Panc1 (cell line): ENCODE data around the gene PLD2. TPM values are rescaled to one million over a fixed set of nuclear protein-coding genes. Genes with fewer than 3 reads are reported as not detected.

Source experiments
- ATAC-seq: fragments of 200-7000 bp; cut with Tn5 transposase; 2 replicates; pipeline ENCODE4 v1.9.1; 2020; ENCODE audit warnings: mild to moderate bottlenecking, moderate library complexity
- BruUV-seq: library from RNA; stranded (reverse); fragments of 400-500 nt; replicated peaks from 2 replicates; lab custom pipeline; 2021; lab: Mats Ljungman, UMichigan
- CTCF ChIA-PET: fragments of 300-600 bp; sonication (Branson Sonifier 250); formaldehyde crosslinking; loops from one replicate; lab custom pipeline; 2022; ENCODE audit warnings: antibody characterized with exemption; lab: Charles Lee
- POLR2A ChIA-PET: fragments of 300-600 bp; sonication (Branson Sonifier 250); formaldehyde crosslinking; loops from one replicate; lab custom pipeline; 2022; ENCODE audit warnings: antibody characterized with exemption; lab: Charles Lee
- DNase-seq: peaks from one replicate; pipeline ENCODE4 v3.0.0-alpha.2; 2010; ENCODE audit warnings: low read depth, low spot score
- H3K27ac ChIP-seq: 2 replicates; pipeline ENCODE4 v1.5.1; 2011; ENCODE audit warnings: mild to moderate bottlenecking, low read length, inconsistent platforms
- H3K27me3 ChIP-seq: fragments of 200-500 bp; sonication (Bioruptor generic); 2 replicates; pipeline ENCODE4 v1.6.0; 2014; ENCODE audit warnings: low read length, inconsistent platforms; ENCODE audit not compliant: control insufficient read depth, insufficient read depth
- H3K36me3 ChIP-seq: fragments of 200-500 bp; sonication (Bioruptor generic); 2 replicates; pipeline ENCODE4 v1.5.1; 2014; ENCODE audit warnings: inconsistent platforms, mild to moderate bottlenecking, low read length, moderate library complexity; ENCODE audit not compliant: control insufficient read depth, insufficient read depth
- H3K4me1 ChIP-seq: 2 replicates; pipeline ENCODE4 v1.5.1; 2011; ENCODE audit warnings: inconsistent platforms, mild to moderate bottlenecking, low read length, moderate library complexity; ENCODE audit not compliant: control insufficient read depth, insufficient read depth
- H3K4me3 ChIP-seq, 2 experiments: 2 replicates each; pipeline ENCODE4 v1.5.1; 2011 to 2012; ENCODE audit warnings: low read depth in 2 of 2, low read length in 2 of 2, mild to moderate bottlenecking in 2 of 2, inconsistent platforms in 1 of 2, moderate library complexity in 1 of 2
- H3K9me3 ChIP-seq: fragments of 200-500 bp; sonication (Bioruptor generic); 2 replicates; pipeline ENCODE4 v1.5.1; 2014; ENCODE audit warnings: low read depth, mild to moderate bottlenecking, inconsistent platforms, low read length, moderate library complexity; ENCODE audit not compliant: control insufficient read depth, insufficient read depth
- POLR2AphosphoS5 ChIP-seq: IDR thresholded peaks from 2 replicates; pipeline ENCODE4 v1.6.1; 2012; ENCODE audit warnings: mild to moderate bottlenecking, low read depth, low read length, moderate library complexity
- SIN3A ChIP-seq: IDR thresholded peaks from 2 replicates; pipeline ENCODE4 v1.6.1; 2012; ENCODE audit warnings: low read depth, mild to moderate bottlenecking, low read length, moderate library complexity, borderline replicate concordance; ENCODE audit not compliant: insufficient read depth
- TCF7L2 ChIP-seq: IDR thresholded peaks from 2 replicates; pipeline ENCODE4 v1.6.1; 2011; ENCODE audit warnings: mild to moderate bottlenecking, low read depth, low read length, inconsistent platforms
- in situ Hi-C: cut with HindIII; loops from 2 replicates; pipeline ENCODE4 v1.10.0; 2016; ENCODE audit warnings: low sequenced_read_pairs, low pct_unique_long_range_greater_than_20kb
- intact Hi-C: fragments of 100-400 bp; cut with micrococcal nuclease; formaldehyde crosslinking; loops from one replicate; pipeline ENCODE4 v1.10.0; 2022; ENCODE audit not compliant: unreplicated experiment
- total RNA-seq: library from RNA; stranded (reverse); gene quantifications from one replicate; pipeline ENCODE4 v1.2.1, GENCODE V29; 2021; ENCODE audit not compliant: unreplicated experiment
- TF ChIP-seq, protein P1 (sequence below): fragments of 450-650 bp; IDR thresholded peaks from 2 replicates; pipeline ENCODE4 v1.5.1; 2017; ENCODE audit warnings: mild to moderate bottlenecking
- TF ChIP-seq, protein P2 (sequence below), 2 experiments: IDR thresholded peaks; 2 replicates each; pipeline ENCODE4 v1.6.1; 2011 to 2012; ENCODE audit warnings: low read depth in 2 of 2, control low read depth in 1 of 2, low read length in 1 of 2, mild to moderate bottlenecking in 1 of 2, moderate library complexity in 1 of 2; ENCODE audit not compliant: insufficient read depth in 1 of 2

The PLD2 gene
- total RNA-seq, 1 experiment from 2014 or later = 40.2 TPM

DNA sequence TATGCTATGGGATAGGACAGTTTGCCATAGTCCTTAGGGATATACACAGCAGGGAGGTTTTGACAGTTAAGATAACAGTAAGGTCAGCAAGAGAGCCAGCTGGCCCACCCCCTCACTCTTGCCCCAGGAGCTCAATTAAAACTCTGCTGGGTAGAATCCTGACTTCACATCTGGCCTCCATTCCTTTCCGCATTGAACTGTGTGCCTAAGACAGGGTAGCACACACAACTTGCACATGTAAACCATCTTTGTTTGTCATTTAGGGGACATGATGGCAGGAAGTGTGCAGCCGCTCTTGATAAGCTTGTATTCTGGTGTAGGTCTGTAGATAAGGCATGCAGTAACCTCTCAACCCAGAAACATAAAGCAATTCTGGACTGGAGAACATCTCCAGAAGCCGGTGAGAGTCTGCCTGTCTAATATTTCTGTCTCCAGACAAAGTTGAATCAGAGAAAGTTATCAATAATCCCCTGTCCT, 31.4 kb downstream of the PLD2 start:
- intact Hi-C loops = no loop called here
- peaks cover 15% of the 10 kb centered on the region for H3K4me1 ChIP-seq
- DNase-seq (no peak), ATAC-seq (no peak)
- no peaks in the 10 kb centered on the region for H3K9me3 ChIP-seq
- H3K36me3 ChIP-seq = no peaks in the 10 kb centered on the region
- POLR2A ChIA-PET = no interaction called here
- in situ Hi-C loops = no loop called here
- no peak overlapping the region for H3K4me3 ChIP-seq
- CTCF ChIA-PET = interaction anchor here (0.6 kb wide), 1 partner anchor 1237 kb away, joined by 6 read pairs; no protein-coding TSS in a partner anchor
- no peaks in the 10 kb centered on the region for H3K27me3 ChIP-seq
- TF ChIP-seq POLR2AphosphoS5 (no peak), TCF7L2 (no peak)
- TF ChIP-seq, protein P1, sequence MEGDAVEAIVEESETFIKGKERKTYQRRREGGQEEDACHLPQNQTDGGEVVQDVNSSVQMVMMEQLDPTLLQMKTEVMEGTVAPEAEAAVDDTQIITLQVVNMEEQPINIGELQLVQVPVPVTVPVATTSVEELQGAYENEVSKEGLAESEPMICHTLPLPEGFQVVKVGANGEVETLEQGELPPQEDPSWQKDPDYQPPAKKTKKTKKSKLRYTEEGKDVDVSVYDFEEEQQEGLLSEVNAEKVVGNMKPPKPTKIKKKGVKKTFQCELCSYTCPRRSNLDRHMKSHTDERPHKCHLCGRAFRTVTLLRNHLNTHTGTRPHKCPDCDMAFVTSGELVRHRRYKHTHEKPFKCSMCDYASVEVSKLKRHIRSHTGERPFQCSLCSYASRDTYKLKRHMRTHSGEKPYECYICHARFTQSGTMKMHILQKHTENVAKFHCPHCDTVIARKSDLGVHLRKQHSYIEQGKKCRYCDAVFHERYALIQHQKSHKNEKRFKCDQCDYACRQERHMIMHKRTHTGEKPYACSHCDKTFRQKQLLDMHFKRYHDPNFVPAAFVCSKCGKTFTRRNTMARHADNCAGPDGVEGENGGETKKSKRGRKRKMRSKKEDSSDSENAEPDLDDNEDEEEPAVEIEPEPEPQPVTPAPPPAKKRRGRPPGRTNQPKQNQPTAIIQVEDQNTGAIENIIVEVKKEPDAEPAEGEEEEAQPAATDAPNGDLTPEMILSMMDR = no peak
- TF ChIP-seq, protein P2, sequence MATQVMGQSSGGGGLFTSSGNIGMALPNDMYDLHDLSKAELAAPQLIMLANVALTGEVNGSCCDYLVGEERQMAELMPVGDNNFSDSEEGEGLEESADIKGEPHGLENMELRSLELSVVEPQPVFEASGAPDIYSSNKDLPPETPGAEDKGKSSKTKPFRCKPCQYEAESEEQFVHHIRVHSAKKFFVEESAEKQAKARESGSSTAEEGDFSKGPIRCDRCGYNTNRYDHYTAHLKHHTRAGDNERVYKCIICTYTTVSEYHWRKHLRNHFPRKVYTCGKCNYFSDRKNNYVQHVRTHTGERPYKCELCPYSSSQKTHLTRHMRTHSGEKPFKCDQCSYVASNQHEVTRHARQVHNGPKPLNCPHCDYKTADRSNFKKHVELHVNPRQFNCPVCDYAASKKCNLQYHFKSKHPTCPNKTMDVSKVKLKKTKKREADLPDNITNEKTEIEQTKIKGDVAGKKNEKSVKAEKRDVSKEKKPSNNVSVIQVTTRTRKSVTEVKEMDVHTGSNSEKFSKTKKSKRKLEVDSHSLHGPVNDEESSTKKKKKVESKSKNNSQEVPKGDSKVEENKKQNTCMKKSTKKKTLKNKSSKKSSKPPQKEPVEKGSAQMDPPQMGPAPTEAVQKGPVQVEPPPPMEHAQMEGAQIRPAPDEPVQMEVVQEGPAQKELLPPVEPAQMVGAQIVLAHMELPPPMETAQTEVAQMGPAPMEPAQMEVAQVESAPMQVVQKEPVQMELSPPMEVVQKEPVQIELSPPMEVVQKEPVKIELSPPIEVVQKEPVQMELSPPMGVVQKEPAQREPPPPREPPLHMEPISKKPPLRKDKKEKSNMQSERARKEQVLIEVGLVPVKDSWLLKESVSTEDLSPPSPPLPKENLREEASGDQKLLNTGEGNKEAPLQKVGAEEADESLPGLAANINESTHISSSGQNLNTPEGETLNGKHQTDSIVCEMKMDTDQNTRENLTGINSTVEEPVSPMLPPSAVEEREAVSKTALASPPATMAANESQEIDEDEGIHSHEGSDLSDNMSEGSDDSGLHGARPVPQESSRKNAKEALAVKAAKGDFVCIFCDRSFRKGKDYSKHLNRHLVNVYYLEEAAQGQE (IDR thresholded peaks at IDR 0.05; ENCODE audit: insufficient read depth in 1 of 2, low read depth in 2 of 2, low read length in 1 of 2) = no peak
- H3K27ac ChIP-seq = no peak overlapping the region
- no TSS peak for BruUV-seq

DNA sequence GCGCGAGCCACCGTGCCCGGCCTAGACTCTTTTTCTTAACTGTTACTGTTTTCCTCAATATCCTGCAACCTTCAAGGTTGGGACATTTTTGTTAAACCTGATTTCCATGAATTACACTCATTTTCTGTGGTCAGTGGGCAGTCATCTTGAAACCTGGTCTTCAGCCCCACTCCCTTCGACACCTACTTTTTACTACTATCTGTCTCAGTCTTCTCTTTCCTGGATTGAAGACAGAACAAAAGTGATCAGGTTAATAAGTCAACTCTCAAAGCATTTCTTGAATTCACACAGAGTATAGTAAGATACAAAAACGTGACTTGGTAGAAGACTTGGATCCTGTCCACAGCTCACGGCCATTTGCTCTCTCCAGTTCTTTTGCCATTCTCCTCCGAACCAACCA, 32.3 kb downstream of the PLD2 start:
- peaks cover 15% of the 10 kb centered on the region for H3K4me1 ChIP-seq
- H3K4me3 ChIP-seq = no peak overlapping the region
- no TSS peak for BruUV-seq
- DNase-seq (no peak), ATAC-seq (no peak)
- intact Hi-C loops = no loop called here
- CTCF ChIA-PET = no interaction called here
- H3K36me3 ChIP-seq = no peaks in the 10 kb centered on the region
- POLR2A ChIA-PET = no interaction called here
- in situ Hi-C loops = no loop called here
- H3K9me3 ChIP-seq = no peaks in the 10 kb centered on the region
- no peak overlapping the region for H3K27ac ChIP-seq
- TF ChIP-seq, protein P1 = no peak
- TF ChIP-seq POLR2AphosphoS5 (no peak), SIN3A (no peak), TCF7L2 (no peak)
- TF ChIP-seq, protein P2 (IDR thresholded peaks at IDR 0.05; ENCODE audit: insufficient read depth in 1 of 2, low read depth in 2 of 2, low read length in 1 of 2) = no peak
- no peaks in the 10 kb centered on the region for H3K27me3 ChIP-seq
